HG03565 (cell line): ENCODE measurements around the gene PHOX2A.
"Not testable (repeated sequence)": the region's sequence is repeated elsewhere in the genome, so short reads cannot be mapped to it uniquely, and the experiment has no call there.

Source experiments
- ATAC-seq: cut with Tn5 transposase; IDR thresholded peaks from one replicate; pipeline ENCODE4 v1.9.1; 2021; ENCODE audit warnings: mild to moderate bottlenecking, moderate library complexity; ENCODE audit not compliant: unreplicated experiment

PHOX2A gene

DNA sequence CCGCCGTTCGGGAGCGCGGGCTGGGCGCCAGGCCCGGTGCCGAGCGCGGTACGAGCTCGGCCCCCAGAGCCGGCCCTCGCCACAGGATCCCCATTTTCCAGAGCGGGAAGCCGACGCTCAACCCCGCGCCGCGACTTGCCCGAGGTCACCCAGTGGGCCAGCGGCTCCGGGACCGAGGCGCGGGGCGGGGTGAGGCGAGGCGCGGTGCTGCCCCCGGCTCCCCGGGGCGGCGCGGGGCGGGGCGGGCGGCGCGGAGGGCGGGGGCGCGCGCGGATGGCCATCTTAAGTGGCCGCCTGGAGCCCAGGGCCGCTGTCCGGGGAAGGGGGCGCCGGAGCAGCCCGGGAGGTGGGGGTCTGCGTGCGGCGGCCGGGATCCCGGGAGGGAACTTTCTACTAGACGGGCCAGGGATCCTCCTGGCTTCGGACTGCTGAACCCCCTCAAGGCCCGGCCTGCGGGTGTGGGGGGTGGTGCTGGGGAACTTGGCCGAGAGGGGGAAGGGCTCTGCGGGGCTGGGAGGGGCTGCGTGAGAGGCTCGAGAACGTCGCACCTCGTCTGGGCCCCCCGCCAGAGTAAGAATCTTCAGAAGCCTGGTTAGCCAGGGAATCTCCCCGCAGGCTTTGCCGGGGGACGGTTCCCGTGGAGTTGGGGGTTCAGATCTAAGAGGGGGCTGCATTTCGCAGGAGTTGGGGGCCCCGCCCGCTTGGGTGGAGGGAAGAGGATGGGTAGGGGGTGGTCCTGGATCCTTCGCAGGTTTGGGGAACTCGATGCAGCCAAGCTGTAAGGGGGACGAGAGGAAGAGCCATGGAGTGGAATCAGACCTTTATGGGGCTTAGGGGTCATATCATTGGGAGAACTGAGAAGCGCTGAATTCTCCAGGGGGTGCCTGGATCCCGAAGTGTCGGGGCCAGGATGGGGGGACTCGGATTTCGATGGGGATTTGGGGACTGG is 20.1 kb downstream of the PHOX2A start:
- ATAC-seq, result peak; percentile 27

DNA sequence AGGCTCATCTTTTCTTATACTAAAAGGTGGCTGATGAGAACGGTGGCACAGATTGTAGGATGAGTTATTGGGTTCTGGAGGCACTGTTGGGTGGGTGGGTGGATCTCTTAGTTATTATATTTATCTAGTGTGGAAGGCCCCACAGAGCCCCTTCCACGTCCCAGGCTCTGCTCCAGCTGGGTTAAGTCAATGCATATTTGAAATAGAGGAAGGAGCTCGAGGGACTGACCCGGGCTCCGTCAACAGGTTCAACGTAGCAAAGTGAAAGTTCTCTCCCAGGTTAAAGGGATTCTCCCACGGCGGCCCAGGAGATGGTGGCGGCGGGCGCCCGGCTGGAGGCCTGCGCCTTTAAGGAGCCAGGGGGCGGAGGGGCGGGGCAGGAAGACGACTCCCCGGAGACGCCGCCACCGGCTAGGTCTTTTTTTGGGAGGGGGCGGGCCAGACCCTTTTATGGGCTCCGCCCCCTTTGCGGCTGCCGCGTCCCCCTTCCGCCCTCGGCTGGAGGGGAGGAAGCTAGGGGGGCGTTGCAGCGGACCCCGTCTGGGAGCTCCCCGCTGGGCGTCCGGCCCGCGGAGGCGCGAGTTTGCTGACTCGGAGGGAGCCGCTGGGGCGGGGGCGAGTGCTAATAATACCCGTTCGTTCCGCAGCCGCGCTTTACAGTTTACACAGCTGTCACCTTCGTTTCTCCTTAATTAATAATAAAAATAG is 20.9 kb downstream of the PHOX2A start:
- peak; percentile 46 for ATAC-seq

DNA sequence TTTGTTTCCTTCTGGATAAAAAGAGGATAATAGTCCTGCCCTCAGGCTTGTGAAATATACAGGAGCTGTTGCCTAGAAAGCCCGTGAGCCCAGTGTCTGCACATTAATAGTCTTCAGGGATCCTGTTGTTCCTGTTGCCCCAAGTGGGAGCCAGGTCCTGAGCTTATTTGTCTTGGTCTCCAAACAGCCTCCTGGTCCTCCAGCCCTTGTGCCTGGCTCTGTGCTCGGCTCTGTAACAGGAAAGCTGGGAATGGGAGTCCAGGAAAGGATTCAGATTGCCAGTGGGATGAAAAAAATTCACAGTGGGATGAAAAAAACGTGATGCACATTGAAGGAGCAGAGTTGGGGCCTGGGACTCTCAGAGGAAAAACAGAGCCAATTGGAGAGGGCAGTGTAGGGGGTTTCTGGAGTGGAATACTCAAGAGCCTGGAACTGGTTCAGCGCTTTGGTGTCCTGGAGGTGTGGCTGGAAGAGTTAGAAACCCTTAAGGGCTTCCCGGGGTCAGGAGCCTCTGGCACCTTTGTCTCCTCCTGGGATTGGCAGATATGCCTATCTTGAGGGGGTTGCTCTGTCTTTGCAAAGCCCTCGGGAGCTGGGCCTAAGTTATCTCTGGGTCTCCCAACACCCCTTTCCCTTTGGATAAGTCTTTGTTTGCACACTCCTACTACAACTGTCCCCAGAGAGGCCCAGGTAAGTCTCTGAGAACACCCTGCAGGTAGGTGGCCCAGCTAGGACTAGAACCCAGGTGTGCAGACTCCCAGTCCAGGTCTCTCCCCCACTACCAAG is 21.7 kb downstream of the PHOX2A start:
- no peak for ATAC-seq

DNA sequence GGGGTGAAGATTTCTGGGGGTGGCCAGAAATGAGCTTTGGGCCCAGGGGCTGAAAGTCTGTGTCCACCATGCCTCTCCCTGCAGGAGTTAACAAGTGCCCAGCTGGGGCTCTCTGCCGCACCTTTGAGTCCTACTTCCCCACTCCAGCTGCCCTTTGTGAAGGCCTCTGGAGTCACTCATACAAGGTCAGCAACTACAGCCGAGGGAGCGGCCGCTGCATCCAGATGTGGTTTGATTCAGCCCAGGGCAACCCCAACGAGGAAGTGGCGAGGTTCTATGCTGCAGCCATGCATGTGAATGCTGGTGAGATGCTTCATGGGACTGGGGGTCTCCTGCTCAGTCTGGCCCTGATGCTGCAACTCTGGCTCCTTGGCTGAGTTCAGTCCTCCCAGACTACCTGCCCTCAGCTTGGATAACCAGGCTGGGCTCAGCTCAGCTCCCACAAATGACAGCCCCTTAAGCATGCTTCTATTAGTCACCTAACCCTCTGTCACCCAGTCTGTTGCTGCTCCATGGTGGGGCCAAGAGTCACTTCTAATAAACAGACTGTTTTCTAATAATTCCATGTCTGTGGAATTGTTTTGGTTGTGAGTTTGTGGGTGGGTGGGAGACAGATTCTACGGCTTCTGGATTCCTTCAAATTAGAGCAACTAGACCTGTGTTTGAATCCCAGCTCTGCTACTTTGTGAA is 22.4 kb downstream of the PHOX2A start:
- no peak for ATAC-seq

DNA sequence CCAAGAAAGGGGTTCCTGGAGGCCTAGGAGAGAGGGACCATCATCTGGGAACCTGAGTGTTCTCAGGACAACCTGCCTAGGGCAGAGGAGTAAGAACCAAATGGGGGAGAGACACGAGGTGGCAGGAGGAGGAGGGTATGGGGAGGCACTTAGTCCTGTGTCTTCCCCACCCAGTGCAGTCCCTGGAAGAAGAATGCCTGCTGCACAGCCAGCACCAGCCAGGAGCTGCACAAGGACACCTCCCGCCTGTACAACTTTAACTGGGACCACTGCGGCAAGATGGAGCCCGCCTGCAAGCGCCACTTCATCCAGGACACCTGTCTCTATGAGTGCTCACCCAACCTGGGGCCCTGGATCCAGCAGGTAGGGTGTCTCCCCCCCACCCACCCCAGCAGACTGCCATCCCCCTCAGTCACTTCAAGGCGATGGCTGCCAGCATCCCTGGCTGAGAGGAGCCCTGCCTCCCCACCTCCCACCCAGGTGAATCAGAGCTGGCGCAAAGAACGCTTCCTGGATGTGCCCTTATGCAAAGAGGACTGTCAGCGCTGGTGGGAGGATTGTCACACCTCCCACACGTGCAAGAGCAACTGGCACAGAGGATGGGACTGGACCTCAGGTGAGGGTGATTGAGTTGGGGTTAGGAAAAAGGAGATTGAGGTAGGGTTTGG is 23.1 kb downstream of the PHOX2A start:
- no peak for ATAC-seq

DNA sequence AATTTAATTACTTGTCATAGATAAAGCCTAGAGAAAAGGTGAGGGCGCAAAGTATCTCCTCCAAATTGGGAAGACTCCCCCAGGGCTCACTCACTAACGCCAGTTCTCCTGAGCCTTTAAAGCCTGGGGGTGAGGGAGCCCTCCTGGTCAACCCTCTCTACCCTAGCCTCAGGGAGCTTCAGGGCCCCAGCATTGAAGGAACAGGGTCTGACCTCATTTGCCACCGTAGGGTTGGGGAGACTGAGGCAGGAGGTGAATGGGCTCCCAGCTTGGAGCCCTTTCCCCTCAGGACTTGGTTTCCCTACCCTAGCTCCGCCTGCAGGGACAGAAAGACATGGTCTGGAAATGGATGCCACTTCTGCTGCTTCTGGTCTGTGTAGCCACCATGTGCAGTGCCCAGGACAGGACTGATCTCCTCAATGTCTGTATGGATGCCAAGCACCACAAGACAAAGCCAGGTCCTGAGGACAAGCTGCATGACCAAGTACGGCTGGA is 25.7 kb downstream of the PHOX2A start:
- no peak for ATAC-seq

GRCh38 chr11:72217841-72218240 is 26.1 kb downstream of the PHOX2A start:
- ATAC-seq, result no peak

- no peak for ATAC-seq
These were observed 27.3 kb downstream of the PHOX2A start, which contains the start of gene FOLR2 for GRCh38 chr11:72216638-72217037. FOLR2 (plus strand) TSS chr11:72216794; CDS start chr11:72218585, 1,791 bp downstream.

DNA sequence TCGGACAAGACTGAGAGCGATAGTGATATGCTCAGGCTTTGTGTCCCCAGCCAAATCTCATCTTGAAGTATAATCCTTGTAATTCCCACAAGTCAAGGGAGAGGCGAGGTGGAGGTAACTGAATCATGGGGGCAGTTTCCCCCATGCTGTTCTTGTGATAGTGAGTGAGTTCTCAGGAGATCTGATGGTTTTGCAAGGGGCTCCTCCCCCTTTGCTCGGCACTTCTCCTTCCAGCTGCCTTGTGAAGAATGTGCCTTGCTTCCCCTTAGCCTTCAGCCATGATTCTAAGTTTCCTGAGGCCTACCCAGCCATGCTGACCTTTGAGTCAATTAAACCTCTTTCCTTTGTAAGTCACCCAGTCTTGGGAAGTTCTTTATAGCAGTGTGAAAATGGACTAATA is 34.9 kb downstream of the PHOX2A start:
- no peak for ATAC-seq

GRCh38 chr11:72208281-72208680 is 35.7 kb downstream of the PHOX2A start:
- ATAC-seq, result no peak

- not testable (repeated sequence) for ATAC-seq
These were observed 37.2 kb downstream of the PHOX2A start for GRCh38 chr11:72206794-72207193.

GRCh38 chr11:72204886-72205285 is 39.1 kb downstream of the PHOX2A start:
- no peak for ATAC-seq

DNA sequence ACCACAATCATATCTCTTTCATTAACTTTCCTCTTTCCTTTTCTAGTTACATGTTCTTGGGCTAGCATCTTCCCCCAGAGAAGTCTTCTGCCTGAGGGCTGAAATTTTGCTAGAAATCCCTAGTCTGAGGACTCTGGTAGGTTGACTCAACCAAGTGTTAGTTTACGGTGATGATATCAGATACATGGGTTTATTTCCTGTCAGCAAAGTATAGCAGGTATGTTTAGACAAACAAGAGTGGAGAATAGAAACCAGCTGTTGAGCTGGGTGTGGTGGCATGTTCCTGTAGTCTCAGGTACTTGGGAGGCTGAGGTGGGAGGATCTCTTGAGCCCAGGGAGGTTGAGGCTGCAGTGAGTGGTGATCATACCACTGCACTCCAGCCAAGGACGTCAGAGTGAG is 40.8 kb downstream of the PHOX2A start:
- no peak for ATAC-seq

- no peak for ATAC-seq
These were observed 41.4 kb downstream of the PHOX2A start for GRCh38 chr11:72202571-72202970.

GRCh38 chr11:72201445-72201844 is 42.5 kb downstream of the PHOX2A start:
- not testable (repeated sequence) for ATAC-seq

- no peak for ATAC-seq
These were observed 48.3 kb downstream of the PHOX2A start for GRCh38 chr11:72195518-72196270.

GRCh38 chr11:72191961-72192381 is 52.0 kb downstream of the PHOX2A start, which contains the start of gene FOLR1:
FOLR1 (plus strand) TSS chr11:72192140; CDS start chr11:72192174, 34 bp downstream.
- ATAC-seq, result no peak

- ATAC-seq, result no peak
These were observed 53.3 kb downstream of the PHOX2A start for GRCh38 chr11:72190631-72191071.
